IMR-90 (cell line): Measurements from ENCODE around the gene FARP1. TPM values are rescaled to one million over a fixed set of nuclear protein-coding genes. Genes with fewer than 3 reads are reported as not detected.

Experiments
- ATAC-seq: fragments of 200-7000 bp; cut with Tn5 transposase; 2 replicates; pipeline ENCODE4 v1.9.1; 2020; ENCODE audit warnings: low read depth, mild to moderate bottlenecking, moderate library complexity
- BruUV-seq: library from RNA; stranded (reverse); fragments of 400-500 nt; replicated peaks from 2 replicates; lab custom pipeline; 2021; lab: Mats Ljungman, UMichigan
- CTCF ChIA-PET: fragments of 300-600 bp; formaldehyde crosslinking; extraction: SDS; loops from one replicate; lab custom pipeline; 2021; ENCODE audit warnings: antibody characterized with exemption; lab: Yijun Ruan, JAX
- POLR2A ChIA-PET: fragments of 300-600 bp; sonication (Branson Sonifier 250); formaldehyde crosslinking; loops from one replicate; lab custom pipeline; 2022; ENCODE audit warnings: antibody characterized with exemption; ENCODE audit not compliant: unreplicated experiment; lab: Charles Lee
- DNase-seq: peaks from one replicate; pipeline ENCODE4 v3.0.0; 2013
- H2AFZ ChIP-seq: replicated peaks from 2 replicates; pipeline ENCODE3; 2013; ENCODE audit warnings: low read length, mild to moderate bottlenecking; ENCODE audit not compliant: poor library complexity
- H2AK5ac ChIP-seq: 2 replicates; pipeline ENCODE4 v1.6.1; 2013; ENCODE audit warnings: low read depth, low read length, inconsistent platforms
- H2AK9ac ChIP-seq: replicated peaks from 2 replicates; pipeline ENCODE3; 2013; ENCODE audit warnings: mild to moderate bottlenecking, low read depth, low read length, moderate library complexity; ENCODE audit not compliant: poor library complexity
- H2BK120ac ChIP-seq: 2 replicates; pipeline ENCODE4 v1.6.1; 2013; ENCODE audit warnings: low read depth, low read length, inconsistent platforms
- H2BK15ac ChIP-seq: 3 replicates; pipeline ENCODE4 v1.6.1; 2013; ENCODE audit warnings: low read depth, low read length, inconsistent platforms
- H2BK20ac ChIP-seq: 2 replicates; pipeline ENCODE4 v1.6.1; 2013; ENCODE audit warnings: low read depth, mild to moderate bottlenecking, inconsistent platforms, low read length, moderate library complexity
- H2BK5ac ChIP-seq: 2 replicates; pipeline ENCODE4 v1.6.1; 2013; ENCODE audit warnings: mild to moderate bottlenecking, low read depth, low read length, inconsistent platforms; ENCODE audit not compliant: poor library complexity, severe bottlenecking
- H3K14ac ChIP-seq: replicated peaks from 2 replicates; pipeline ENCODE4 v1.6.1; 2013; ENCODE audit warnings: low read depth, low read length, inconsistent platforms
- H3K18ac ChIP-seq: 2 replicates; pipeline ENCODE4 v1.6.1; 2013; ENCODE audit warnings: low read depth, low read length, control low read depth
- H3K23ac ChIP-seq: 2 replicates; pipeline ENCODE4 v1.6.1; 2013; ENCODE audit warnings: low read depth, low read length, inconsistent platforms
- H3K27ac ChIP-seq: 2 replicates; pipeline ENCODE4 v1.5.1; 2013; ENCODE audit warnings: mild to moderate bottlenecking, control low read depth, low read length; ENCODE audit not compliant: insufficient read depth
- H3K27me3 ChIP-seq: 2 replicates; pipeline ENCODE4 v1.6.1; 2013; ENCODE audit warnings: low read length; ENCODE audit not compliant: control insufficient read depth, insufficient read depth
- H3K36me3 ChIP-seq: 2 replicates; pipeline ENCODE4 v1.6.1; 2013; ENCODE audit warnings: low read length, mixed read lengths; ENCODE audit not compliant: control insufficient read depth, insufficient read depth
- H3K4ac ChIP-seq: 2 replicates; pipeline ENCODE4 v1.6.1; 2013; ENCODE audit warnings: low read depth, low read length, inconsistent platforms
- H3K4me1 ChIP-seq: 2 replicates; pipeline ENCODE4 v1.6.1; 2013; ENCODE audit warnings: low read length, mixed read lengths; ENCODE audit not compliant: control insufficient read depth, insufficient read depth
- H3K4me2 ChIP-seq: 2 replicates; pipeline ENCODE4 v1.6.1; 2013; ENCODE audit warnings: low read depth, mild to moderate bottlenecking, control low read depth, low read length, moderate library complexity
- H3K4me3 ChIP-seq: 2 replicates; pipeline ENCODE4 v1.5.1; 2013; ENCODE audit warnings: low read depth, mild to moderate bottlenecking, control low read depth, low read length, moderate library complexity; ENCODE audit not compliant: insufficient read depth
- H3K56ac ChIP-seq: 2 replicates; pipeline ENCODE4 v1.6.1; 2013; ENCODE audit warnings: low read length, inconsistent platforms; ENCODE audit not compliant: insufficient read depth; ENCODE audit errors: extremely low read depth
- H3K79me1 ChIP-seq, 2 experiments: 2 replicates each; pipeline ENCODE4 v1.6.1; 2013; ENCODE audit warnings: low read length in 2 of 2, inconsistent platforms in 1 of 2, low read depth in 1 of 2
- H3K9ac ChIP-seq: 2 replicates; pipeline ENCODE4 v1.6.1; 2013; ENCODE audit warnings: low read depth, low read length, control low read depth
- H3K9me1 ChIP-seq: 2 replicates; pipeline ENCODE4 v1.6.1; 2013; ENCODE audit warnings: low read length, inconsistent platforms; ENCODE audit not compliant: insufficient read depth
- H3K9me3 ChIP-seq: 2 replicates; pipeline ENCODE4 v1.6.1; 2013; ENCODE audit warnings: low read length; ENCODE audit not compliant: control insufficient read depth, insufficient read depth
- H4K20me1 ChIP-seq: 2 replicates; pipeline ENCODE4 v1.6.1; 2013; ENCODE audit warnings: low read length, inconsistent platforms; ENCODE audit not compliant: insufficient read depth
- H4K5ac ChIP-seq: 2 replicates; pipeline ENCODE4 v1.6.1; 2013; ENCODE audit warnings: mild to moderate bottlenecking, low read depth, low read length, control low read depth
- H4K8ac ChIP-seq, 2 experiments: 2 replicates each; pipeline ENCODE4 v1.6.1; 2013; ENCODE audit warnings: low read depth in 2 of 2, low read length in 2 of 2, control low read depth in 1 of 2, inconsistent platforms in 1 of 2
- H4K91ac ChIP-seq: 2 replicates; pipeline ENCODE4 v1.6.1; 2013; ENCODE audit warnings: low read depth, low read length, inconsistent platforms; ENCODE audit not compliant: insufficient read depth
- CHD1 ChIP-seq: IDR thresholded peaks from 2 replicates; pipeline ENCODE4 v1.6.1; 2012; ENCODE audit warnings: low read depth, low read length, improper control_type of control experiment
- MAZ ChIP-seq: IDR thresholded peaks from 2 replicates; pipeline ENCODE4 v1.6.1; 2012; ENCODE audit warnings: low read depth, mild to moderate bottlenecking, low read length, improper control_type of control experiment, moderate library complexity, borderline replicate concordance
- NFE2L2 ChIP-seq: fragments of 150-350 bp; IDR thresholded peaks from 2 replicates; pipeline ENCODE4 v1.6.1; 2016; ENCODE audit warnings: low read depth, mild to moderate bottlenecking, low read length
- POLR2A ChIP-seq: IDR thresholded peaks from 2 replicates; pipeline ENCODE4 v1.6.1; 2012; ENCODE audit warnings: mild to moderate bottlenecking, low read depth, low read length
- RAD21 ChIP-seq: IDR thresholded peaks from 2 replicates; pipeline ENCODE4 v1.6.1; 2012; ENCODE audit warnings: low read length, improper control_type of control experiment
- RFX5 ChIP-seq: IDR thresholded peaks from 2 replicates; pipeline ENCODE4 v1.8.0; 2012; ENCODE audit warnings: low read depth, mild to moderate bottlenecking, low read length, moderate library complexity
- WGBS, 2 experiments: methylation state at CpG; one replicate each; pipeline versions ENCODE4 v1.1.5 to v1.1.7; 2013; ENCODE audit warnings: missing lambda C conversion rate in 2 of 2; ENCODE audit not compliant: insufficient read length in 1 of 2; ENCODE audit errors: extremely low coverage in 2 of 2; 5-methylcytosine and 5-hydroxymethylcytosine counted together
- dilution Hi-C: fragments of 300-500 bp; cut with HindIII; formaldehyde crosslinking; loops from one replicate; pipeline ENCODE4 v1.14.3; 2018; ENCODE audit warnings: low sequenced_read_pairs; ENCODE audit not compliant: unreplicated experiment
- in situ Hi-C: fragments of 300-500 bp; cut with MboI; formaldehyde crosslinking; loops from 3 replicates; pipeline ENCODE4 v1.14.3; 2019; ENCODE audit warnings: low sequenced_read_pairs, inconsistent platforms, mixed read lengths
- intact Hi-C: fragments of 100-400 bp; cut with micrococcal nuclease; formaldehyde crosslinking; loops from 2 replicates; pipeline ENCODE4 v1.10.0; 2022
- polyA plus RNA-seq, 3 experiments: library from polyadenylated mRNA; depleted of rRNA; stranded (reverse); fragments of >200 nt; gene quantifications; 2 replicates each; pipeline ENCODE4 v1.2.3, GENCODE V29; 2012; ENCODE audit warnings: low replicate concordance in 1 of 3
- total RNA-seq: library from RNA; depleted of rRNA; stranded (reverse); fragments of >200 nt; gene quantifications from 2 replicates; pipeline ENCODE4 v1.2.3, GENCODE V29; 2012
- TF ChIP-seq, protein P1 (sequence below): conservative IDR thresholded peaks from 2 replicates; pipeline ENCODE4 v1.5.1; 2012; ENCODE audit warnings: mild to moderate bottlenecking, low read depth, low read length, improper control_type of control experiment

Gene FARP1
- total and polyA plus RNA-seq, 2 of the 4 experiments (the other 2 are of a cell fraction), result 39.6 to 57.0 TPM

DNA sequence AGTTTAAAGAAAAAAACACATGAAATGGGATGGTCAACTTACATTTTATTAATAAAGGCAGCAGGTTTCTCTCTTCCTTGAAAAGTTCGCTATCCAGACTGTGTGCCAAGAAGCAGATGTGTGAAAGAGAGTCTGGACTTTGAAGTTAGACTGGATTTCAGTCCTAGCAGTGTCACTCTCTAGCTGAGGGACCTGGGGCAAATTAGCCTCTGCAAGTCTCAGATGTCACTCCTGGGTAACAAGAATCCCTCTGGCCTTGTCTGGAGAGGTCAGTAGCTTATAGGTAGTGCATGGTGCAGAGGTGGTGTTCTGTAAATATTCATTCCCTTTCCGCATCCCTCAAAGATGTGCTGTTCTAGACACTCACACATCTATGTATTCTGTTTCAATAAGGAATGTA, 221.8 kb downstream of the FARP1 start:
- ChIA-PET POLR2A (no interaction called here), CTCF (no interaction called here)
- no peak overlapping the region for H3K4me3 ChIP-seq
- TF ChIP-seq RFX5 (no peak), CHD1 (no peak), RAD21 (no peak), POLR2A (no peak), MAZ (no peak), NFE2L2 (no peak)
- TF ChIP-seq, protein P1, sequence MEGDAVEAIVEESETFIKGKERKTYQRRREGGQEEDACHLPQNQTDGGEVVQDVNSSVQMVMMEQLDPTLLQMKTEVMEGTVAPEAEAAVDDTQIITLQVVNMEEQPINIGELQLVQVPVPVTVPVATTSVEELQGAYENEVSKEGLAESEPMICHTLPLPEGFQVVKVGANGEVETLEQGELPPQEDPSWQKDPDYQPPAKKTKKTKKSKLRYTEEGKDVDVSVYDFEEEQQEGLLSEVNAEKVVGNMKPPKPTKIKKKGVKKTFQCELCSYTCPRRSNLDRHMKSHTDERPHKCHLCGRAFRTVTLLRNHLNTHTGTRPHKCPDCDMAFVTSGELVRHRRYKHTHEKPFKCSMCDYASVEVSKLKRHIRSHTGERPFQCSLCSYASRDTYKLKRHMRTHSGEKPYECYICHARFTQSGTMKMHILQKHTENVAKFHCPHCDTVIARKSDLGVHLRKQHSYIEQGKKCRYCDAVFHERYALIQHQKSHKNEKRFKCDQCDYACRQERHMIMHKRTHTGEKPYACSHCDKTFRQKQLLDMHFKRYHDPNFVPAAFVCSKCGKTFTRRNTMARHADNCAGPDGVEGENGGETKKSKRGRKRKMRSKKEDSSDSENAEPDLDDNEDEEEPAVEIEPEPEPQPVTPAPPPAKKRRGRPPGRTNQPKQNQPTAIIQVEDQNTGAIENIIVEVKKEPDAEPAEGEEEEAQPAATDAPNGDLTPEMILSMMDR, result no peak
- peak overlapping the region; percentile 43; the same call in 1 of the 2 replicates for H2BK20ac ChIP-seq
- H3K27me3 ChIP-seq, result no peaks in the 10 kb centered on the region
- no peak overlapping the region for H2AK9ac ChIP-seq
- no peak for DNase-seq
- no peak overlapping the region for H3K4me2 ChIP-seq
- H3K9ac ChIP-seq, result no peak overlapping the region
- H3K27ac ChIP-seq, result no peak overlapping the region
- H3K14ac ChIP-seq, result peak overlapping the region; percentile 55
- no peak overlapping the region for H3K23ac ChIP-seq
- H2AK5ac ChIP-seq, result peak overlapping the region; percentile 14; the same call in 1 of the 2 replicates
- H3K4ac ChIP-seq, result no peak overlapping the region
- dilution Hi-C loops, result no loop called here
- no peak overlapping the region for H3K56ac ChIP-seq
- peaks cover 10% of the 10 kb centered on the region for H3K36me3 ChIP-seq
- H3K4me1 ChIP-seq, result peaks cover 7% of the 10 kb centered on the region; the same call in 1 of the 2 replicates
- no peak overlapping the region for H4K5ac ChIP-seq
- no peak overlapping the region for H3K18ac ChIP-seq
- no peak overlapping the region for H4K91ac ChIP-seq
- H2BK5ac ChIP-seq, result no peak overlapping the region
- 0 out of 3 replicates have a peak overlapping the region, but pooled peaks have one; percentile 14 for H2BK15ac ChIP-seq
- H3K9me1 ChIP-seq, result peaks cover 27% of the 10 kb centered on the region
- intact Hi-C loops, result no loop called here
- in situ Hi-C loops, result no loop called here
- no peak overlapping the region for H4K8ac ChIP-seq
- H2BK120ac ChIP-seq, result no peak overlapping the region
- no CpG with 5 or more reads among the region's 2 CpGs for WGBS, 2 experiments
- peaks cover 40 to 82% of the 10 kb centered on the region in 2 experiments for H3K79me1 ChIP-seq
- no peak overlapping the region for H2AFZ ChIP-seq
- no TSS peak for BruUV-seq
- no peaks in the 10 kb centered on the region for H3K9me3 ChIP-seq
- ATAC-seq, result no peak
- peaks cover 17% of the 10 kb centered on the region; the same call in 1 of the 2 replicates for H4K20me1 ChIP-seq
